ENCODE data around the gene TP63. TPM values are rescaled to one million over a fixed set of nuclear protein-coding genes. Genes with fewer than 3 reads are reported as not detected.

Gene TP63
- total and polyA plus RNA-seq, 2 donors (not counting 3 experiments of a cell fraction or from before 2014, with no cell fraction given): not detected

GRCh38 chr3:189597918-189598317 lies 33.3 kb upstream of the TP63 start:
- Histone ChIP-seq H3K4me2 (ENCODE audit: insufficient read depth, low read length) (no peak overlapping the region), H3K4me3 (replicated peaks in 1 of 3; ENCODE audit: insufficient read depth in 1 of 3, low read depth in 1 of 3, low read length in 3 of 3) (no peak overlapping the region), H4K20me1 (replicated peaks; ENCODE audit: control insufficient read depth, extremely low read depth, insufficient read depth, low read length) (no peaks in the 10 kb centered on the region), H3K27ac (ENCODE audit: insufficient read depth, low read depth, low read length) (no peak overlapping the region), H2AFZ (ENCODE audit: low read depth, low read length) (no peak overlapping the region), H3K27me3 (ENCODE audit: control insufficient read depth in 2 of 2, insufficient read depth in 2 of 2, low read length in 2 of 2) (no peaks in the 10 kb centered on the region), H3K36me3 (ENCODE audit: control insufficient read depth in 2 of 2, extremely low read depth in 1 of 2, insufficient read depth in 2 of 2, low read length in 2 of 2) (no peaks in the 10 kb centered on the region), H3K79me2 (ENCODE audit: control insufficient read depth, insufficient read depth, low read length) (no peaks in the 10 kb centered on the region), H3K9me3 (replicated peaks; ENCODE audit: control insufficient read depth, insufficient read depth, low read length) (no peaks in the 10 kb centered on the region), H3K4me1 (ENCODE audit: control insufficient read depth, extremely low read depth, insufficient read depth, low read length) (no peaks in the 10 kb centered on the region), H3K9ac (replicated peaks; ENCODE audit: extremely low read depth, insufficient read depth, low read length) (no peak overlapping the region), H3K9me1 (replicated peaks; ENCODE audit: control insufficient read depth, extremely low read depth, insufficient read depth, low read length) (no peaks in the 10 kb centered on the region)
- dilution Hi-C loops (cut with MboI; ENCODE audit: extremely low pct_ligation_motif_present, low sequenced_read_pairs) (no loop called here), intact Hi-C loops (cut with micrococcal nuclease) (no loop called here)
- no TSS peak for BruUV-seq (replicated peaks)
- TF ChIP-seq POLR2A (IDR thresholded peaks at IDR 0.05; ENCODE audit: low read depth, low read length) (no peak), CTCF (IDR thresholded peaks at IDR 0.05; ENCODE audit: extremely low read depth in 1 of 2, insufficient read depth in 1 of 2, low read depth in 1 of 2, low read length in 2 of 2) (no peak), GATA2 (IDR thresholded peaks at IDR 0.05; ENCODE audit: insufficient read depth, insufficient read length, low read depth, low read length) (no peak), FOS (IDR thresholded peaks at IDR 0.05; ENCODE audit: borderline replicate concordance, insufficient read depth, low read length) (no peak)
- DNase-seq (ENCODE audit: low read depth, low spot score): no peak
- no peak for FAIRE-seq
- CTCF ChIA-PET: interaction anchor here (0.6 kb wide), 1 partner anchor 277 kb away, joined by 4 read pairs; no protein-coding TSS in a partner anchor
- POLR2A ChIA-PET: no interaction called here

- Histone ChIP-seq H3K4me3 (replicated peaks in 1 of 3; ENCODE audit: insufficient read depth in 1 of 3, low read depth in 1 of 3, low read length in 3 of 3) (no peak overlapping the region), H3K79me2 (ENCODE audit: control insufficient read depth, insufficient read depth, low read length) (no peaks in the 10 kb centered on the region), H3K27ac (ENCODE audit: insufficient read depth, low read depth, low read length) (no peak overlapping the region), H3K4me2 (ENCODE audit: insufficient read depth, low read length) (no peak overlapping the region), H3K9me1 (replicated peaks; ENCODE audit: control insufficient read depth, extremely low read depth, insufficient read depth, low read length) (no peaks in the 10 kb centered on the region), H4K20me1 (replicated peaks; ENCODE audit: control insufficient read depth, extremely low read depth, insufficient read depth, low read length) (no peaks in the 10 kb centered on the region), H3K27me3 (ENCODE audit: control insufficient read depth in 2 of 2, insufficient read depth in 2 of 2, low read length in 2 of 2) (no peaks in the 10 kb centered on the region), H2AFZ (ENCODE audit: low read depth, low read length) (no peak overlapping the region), H3K9ac (replicated peaks; ENCODE audit: extremely low read depth, insufficient read depth, low read length) (no peak overlapping the region), H3K4me1 (ENCODE audit: control insufficient read depth, extremely low read depth, insufficient read depth, low read length) (no peaks in the 10 kb centered on the region), H3K36me3 (ENCODE audit: control insufficient read depth in 2 of 2, extremely low read depth in 1 of 2, insufficient read depth in 2 of 2, low read length in 2 of 2) (no peaks in the 10 kb centered on the region), H3K9me3 (replicated peaks; ENCODE audit: control insufficient read depth, insufficient read depth, low read length) (no peaks in the 10 kb centered on the region)
- DNase-seq (ENCODE audit: low read depth, low spot score) (no peak), FAIRE-seq (no peak)
- POLR2A ChIA-PET: no interaction called here
- CTCF ChIA-PET: no interaction called here
- no TSS peak for BruUV-seq (replicated peaks)
- TF ChIP-seq POLR2A (IDR thresholded peaks at IDR 0.05; ENCODE audit: low read depth, low read length) (no peak), GATA2 (IDR thresholded peaks at IDR 0.05; ENCODE audit: insufficient read depth, insufficient read length, low read depth, low read length) (no peak), FOS (IDR thresholded peaks at IDR 0.05; ENCODE audit: borderline replicate concordance, insufficient read depth, low read length) (no peak), POLR2AphosphoS5 (IDR thresholded peaks at IDR 0.05; ENCODE audit: insufficient read depth, low read depth, low read length) (no peak), CTCF (IDR thresholded peaks at IDR 0.05; ENCODE audit: extremely low read depth in 1 of 2, insufficient read depth in 1 of 2, low read depth in 1 of 2, low read length in 2 of 2) (no peak), EZH2 (IDR thresholded peaks at IDR 0.05; ENCODE audit: borderline replicate concordance, low read depth, low read length, severe bottlenecking) (no peak), MAX (IDR thresholded peaks at IDR 0.05; ENCODE audit: insufficient read depth, insufficient read length) (no peak), MYC (IDR thresholded peaks at IDR 0.05; ENCODE audit: low read depth, low read length) (no peak), JUN (IDR thresholded peaks at IDR 0.05; ENCODE audit: borderline replicate concordance, insufficient read depth, insufficient read length, low read depth) (no peak)
- dilution Hi-C loops (cut with MboI; ENCODE audit: extremely low pct_ligation_motif_present, low sequenced_read_pairs) (no loop called here), intact Hi-C loops (cut with micrococcal nuclease) (no loop called here)
Observed at GRCh38 chr3:189598530-189599225, 32.5 kb upstream of the TP63 start.

Measured in endothelial cell of umbilical vein (primary cell).